Putamen (tissue), 1 donor: ENCODE data around the gene SKI.

Experiments used
- DNase-seq: peaks from one replicate; pipeline ENCODE4 v3.0.0-alpha.2; 2016; ENCODE audit warnings: low spot score

Gene SKI

GRCh38 chr1:2228157-2228594 lies at the start of gene SKI:
SKI (plus strand) TSS chr1:2228319; CDS start chr1:2228767, 448 bp downstream.
- no peak for DNase-seq

GRCh38 chr1:2178875-2179274 lies 49.2 kb upstream of the SKI start:
- no peak for DNase-seq

- DNase-seq, result no peak
These were observed 48.7 kb upstream of the SKI start for GRCh38 chr1:2179283-2180013.

- DNase-seq, result no peak
These were observed 47.5 kb upstream of the SKI start for GRCh38 chr1:2180297-2181245.

GRCh38 chr1:2181271-2181670 lies 46.8 kb upstream of the SKI start:
- DNase-seq, result no peak

- DNase-seq, result no peak
These were observed 46.4 kb upstream of the SKI start for GRCh38 chr1:2181752-2182151.

GRCh38 chr1:2182376-2182775 lies 45.7 kb upstream of the SKI start:
- DNase-seq, result no peak

- no peak for DNase-seq
These were observed 44.2 kb upstream of the SKI start for GRCh38 chr1:2183937-2184334.

- no peak for DNase-seq
These were observed 43.6 kb upstream of the SKI start for GRCh38 chr1:2184531-2184930.

GRCh38 chr1:2184934-2185333 lies 43.2 kb upstream of the SKI start:
- no peak for DNase-seq

GRCh38 chr1:2185880-2186855 lies 42.0 kb upstream of the SKI start:
- no peak for DNase-seq

- no peak for DNase-seq
These were observed 41.2 kb upstream of the SKI start for GRCh38 chr1:2186901-2187300.

- DNase-seq, result no peak
These were observed 40.5 kb upstream of the SKI start for GRCh38 chr1:2187619-2188018.

- DNase-seq, result no peak
These were observed 39.8 kb upstream of the SKI start for GRCh38 chr1:2188336-2188735.

GRCh38 chr1:2189459-2190425 lies 38.4 kb upstream of the SKI start:
- peak; percentile 93 for DNase-seq

- DNase-seq, result no peak
These were observed 37.6 kb upstream of the SKI start for GRCh38 chr1:2190491-2190976.

- DNase-seq, result peak; percentile 74
These were observed 35.8 kb upstream of the SKI start for GRCh38 chr1:2192031-2192995.

- no peak for DNase-seq
These were observed 34.4 kb upstream of the SKI start for GRCh38 chr1:2193514-2194281.
